CD14-positive monocyte (primary cell): ENCODE measurements around the gene DPYD. TPM values are rescaled to one million over a fixed set of nuclear protein-coding genes. Genes with fewer than 3 reads are reported as not detected.
A peak's percentile ranks its signal among the peaks of the same experiment; 100 is the strongest.

Source experiments
- DNase-seq, 3 donors: peaks; one replicate each; pipeline ENCODE4 v3.0.0-alpha.2; 2011 to 2022
- H2AFZ ChIP-seq: 2 replicates; pipeline ENCODE4 v1.6.0; 2012; ENCODE audit warnings: mild to moderate bottlenecking, low read depth, low read length, inconsistent platforms; ENCODE audit not compliant: insufficient read depth, poor library complexity, severe bottlenecking
- H3K27ac ChIP-seq, 2 donors: 1 replicate in 1 of 2; 2 replicates in 1 of 2; pipeline ENCODE4 v1.5.1; 2012 to 2013; ENCODE audit warnings: low read length in 2 of 2, control low read depth in 1 of 2, inconsistent platforms in 1 of 2, low read depth in 1 of 2, mild to moderate bottlenecking in 1 of 2
- H3K27me3 ChIP-seq, 2 donors: one replicate each; pipeline versions ENCODE4 v1.6.0 to v1.6.1; 2011 to 2013; ENCODE audit warnings: low read length in 2 of 2; ENCODE audit not compliant: control insufficient read depth in 2 of 2, insufficient read depth in 2 of 2
- H3K36me3 ChIP-seq, 2 donors: replicated peaks in 1 of 2; 1 replicate in 1 of 2; 2 replicates in 1 of 2; pipeline versions ENCODE4 v1.5.1 to v1.6.1; 2012 to 2013; ENCODE audit warnings: low read length in 2 of 2, control low read depth in 1 of 2, inconsistent platforms in 1 of 2, mild to moderate bottlenecking in 1 of 2; ENCODE audit not compliant: insufficient read depth in 2 of 2, control insufficient read depth in 1 of 2
- H3K4me1 ChIP-seq, 2 donors: 1 replicate in 1 of 2; 2 replicates in 1 of 2; pipeline versions ENCODE4 v1.5.1 to v1.6.1; 2012 to 2013; ENCODE audit warnings: low read length in 2 of 2, control low read depth in 1 of 2, inconsistent platforms in 1 of 2, mild to moderate bottlenecking in 1 of 2, moderate library complexity in 1 of 2; ENCODE audit not compliant: insufficient read depth in 2 of 2, control insufficient read depth in 1 of 2
- H3K4me2 ChIP-seq: replicated peaks from 2 replicates; pipeline ENCODE3; 2012; ENCODE audit warnings: low read length, moderate library complexity, mild to moderate bottlenecking; ENCODE audit not compliant: poor library complexity, severe bottlenecking; ENCODE audit errors: extremely low read depth
- H3K4me3 ChIP-seq, 3 experiments: fragments of 200-600 bp in 1 of 3; sonication (generic) in 1 of 3; replicated peaks in 1 of 3; 1 replicate in 2 of 3; 2 replicates in 1 of 3; pipeline ENCODE4 v1.5.1; 2011 to 2013; ENCODE audit warnings: low read length in 3 of 3, mild to moderate bottlenecking in 3 of 3, control low read depth in 2 of 3, low read depth in 2 of 3, inconsistent platforms in 1 of 3, moderate library complexity in 1 of 3
- H3K79me2 ChIP-seq: 2 replicates; pipeline ENCODE4 v1.6.0; 2012; ENCODE audit warnings: mild to moderate bottlenecking, control low read depth, inconsistent platforms, low read length, moderate library complexity; ENCODE audit not compliant: insufficient read depth
- H3K9ac ChIP-seq: 2 replicates; pipeline ENCODE4 v1.6.0; 2017; ENCODE audit warnings: low read length, mild to moderate bottlenecking; ENCODE audit not compliant: insufficient read depth, poor library complexity, severe bottlenecking
- H3K9me3 ChIP-seq, 2 donors: replicated peaks in 1 of 2; 1 replicate in 1 of 2; 2 replicates in 1 of 2; pipeline versions ENCODE4 v1.5.1 to v1.6.1; 2012 to 2013; ENCODE audit warnings: low read length in 2 of 2, control low read depth in 1 of 2; ENCODE audit not compliant: control insufficient read depth in 1 of 2, insufficient read depth in 1 of 2
- H4K20me1 ChIP-seq: 2 replicates; pipeline ENCODE4 v1.6.0; 2012; ENCODE audit warnings: mild to moderate bottlenecking, low read length, control low read depth, moderate library complexity; ENCODE audit not compliant: insufficient read depth
- H3K27ac Mint-ChIP-seq, 7 donors: one replicate each; pipeline ENCODE4 v1.8.0; 2020; ENCODE audit warnings: mild to moderate bottlenecking in 7 of 7, mixed read lengths in 7 of 7, moderate library complexity in 6 of 7, inconsistent platforms in 2 of 7
- H3K27me3 Mint-ChIP-seq, 3 donors: one replicate each; pipeline ENCODE4 v1.8.0; 2021 to 2022; ENCODE audit warnings: low read depth in 3 of 3, mild to moderate bottlenecking in 3 of 3, mixed read lengths in 3 of 3, moderate library complexity in 3 of 3, inconsistent platforms in 1 of 3
- H3K36me3 Mint-ChIP-seq, 2 donors: one replicate each; pipeline ENCODE4 v1.8.0; 2020; ENCODE audit warnings: mixed read lengths in 2 of 2, inconsistent platforms in 1 of 2, mild to moderate bottlenecking in 1 of 2
- H3K4me1 Mint-ChIP-seq: one replicate; pipeline ENCODE4 v1.8.0; 2020; ENCODE audit warnings: mild to moderate bottlenecking, mixed read lengths
- H3K4me3 Mint-ChIP-seq, 2 donors: one replicate each; pipeline ENCODE4 v1.8.0; 2020; ENCODE audit warnings: mild to moderate bottlenecking in 2 of 2, mixed read lengths in 2 of 2, moderate library complexity in 1 of 2
- H3K9me3 Mint-ChIP-seq, 7 donors: one replicate each; pipeline ENCODE4 v1.8.0; 2020 to 2022; ENCODE audit warnings: mixed read lengths in 7 of 7, mild to moderate bottlenecking in 6 of 7, moderate library complexity in 6 of 7, inconsistent platforms in 2 of 7
- CTCF ChIP-seq: fragments of 200-600 bp; IDR thresholded peaks from one replicate; pipeline ENCODE4 v1.8.0; 2022; ENCODE audit warnings: antibody characterized with exemption, mild to moderate bottlenecking
- WGBS: methylation state at CpG from one replicate; pipeline ENCODE4 v1.1.5; 2013; ENCODE audit warnings: missing lambda C conversion rate; ENCODE audit not compliant: insufficient coverage; 5-methylcytosine and 5-hydroxymethylcytosine counted together
- intact Hi-C, 2 donors: fragments of 100-400 bp; cut with micrococcal nuclease; formaldehyde crosslinking; loops; one replicate each; pipeline versions ENCODE4 v1.15.0 to v1.15.1; 2023
- polyA plus RNA-seq, 3 donors: library from polyadenylated mRNA; depleted of rRNA in 1 of 3; unstranded in 2 of 3; stranded (reverse) in 1 of 3; fragments of 300-500 nt in 2 of 3; fragments of >200 nt in 1 of 3; fragmentation: Illumina TruSeq in 2 of 3; gene quantifications; 1 replicate in 2 of 3; 2 replicates in 1 of 3; pipeline ENCODE4 v1.2.3, GENCODE V29; 2012 to 2021

DPYD gene
- polyA plus RNA-seq, 3 donors = 87.6 to 171 (median 144) TPM

GRCh38 chr1:97190326-97190725 lies 730.5 kb downstream of the DPYD start:
- intact Hi-C loops = no loop called here
- Mint-ChIP-seq H3K36me3 (peaks cover 79 to 87% of the 10 kb centered on the region in 2 donors), H3K27ac (peak overlapping the region in 1 of 7 donors; percentile 64)

GRCh38 chr1:97186381-97186780 lies 734.5 kb downstream of the DPYD start:
- Histone ChIP-seq H3K79me2 (no peaks in the 10 kb centered on the region), H3K4me1 (no peaks in the 10 kb centered on the region), H3K9me3 (no peaks in the 10 kb centered on the region), H4K20me1 (peaks cover 15% of the 10 kb centered on the region), H3K4me2 (no peak overlapping the region), H3K27ac (no peak overlapping the region), H3K9ac (no peak overlapping the region), H3K4me3 (no peak overlapping the region), H3K27me3 (no peaks in the 10 kb centered on the region), H2AFZ (no peak overlapping the region), H3K36me3 (peaks cover 44 to 77% of the 10 kb centered on the region in 2 donors)
- Mint-ChIP-seq H3K27ac (peak overlapping the region in 1 of 7 donors; percentile 76), H3K4me3 (no peak overlapping the region), H3K4me1 (no peaks in the 10 kb centered on the region), H3K27me3 (no peaks in the 10 kb centered on the region), H3K36me3 (peaks cover 71 to 75% of the 10 kb centered on the region in 2 donors), H3K9me3 (peaks cover 0 to 3% (median 0%) of the 10 kb centered on the region in 7 donors)
- DNase-seq = no peak
- 100% methylated on average over 3 of the region's 6 CpGs for WGBS
- TF ChIP-seq CTCF = no peak
- intact Hi-C loops = no loop called here

More at GRCh38 chr1:97190326-97190725, 730.5 kb downstream of the DPYD start:
- Histone ChIP-seq H3K27me3 (no peaks in the 10 kb centered on the region), H3K27ac (no peak overlapping the region), H2AFZ (no peak overlapping the region), H3K9me3 (no peaks in the 10 kb centered on the region), H3K79me2 (no peaks in the 10 kb centered on the region), H3K36me3 (peaks cover 57 to 85% of the 10 kb centered on the region in 2 donors), H3K4me2 (no peak overlapping the region), H4K20me1 (peaks cover 18% of the 10 kb centered on the region), H3K4me1 (no peaks in the 10 kb centered on the region), H3K4me3 (no peak overlapping the region), H3K9ac (no peak overlapping the region)
- Mint-ChIP-seq H3K9me3 (peaks cover 0 to 4% (median 0%) of the 10 kb centered on the region in 7 donors), H3K27me3 (no peaks in the 10 kb centered on the region), H3K4me1 (no peaks in the 10 kb centered on the region), H3K4me3 (no peak overlapping the region)
- TF ChIP-seq CTCF = no peak
- DNase-seq = no peak
